GM12878 (cell line): ENCODE results near the gene EHBP1.

Experiments used
- CTCF ChIP-seq, 3 experiments: IDR thresholded peaks in 2 of 3; conservative IDR thresholded peaks in 1 of 3; 2 replicates each; pipeline ENCODE4 v1.5.1; 2011; ENCODE audit warnings: low read depth in 3 of 3, low read length in 3 of 3, mild to moderate bottlenecking in 3 of 3, control low read depth in 2 of 3, moderate library complexity in 2 of 3, inconsistent platforms in 1 of 3, mixed read lengths in 1 of 3; ENCODE audit not compliant: control insufficient read depth in 2 of 3, insufficient read depth in 1 of 3; ENCODE audit errors: extremely low read depth in 1 of 3
- POU2F2 ChIP-seq: IDR thresholded peaks from 3 replicates; pipeline ENCODE4 v1.6.1; 2011; ENCODE audit warnings: low read depth, mild to moderate bottlenecking, low read length, borderline replicate concordance
- SIN3A ChIP-seq: IDR thresholded peaks from 2 replicates; pipeline ENCODE4 v1.6.1; 2012; ENCODE audit warnings: low read depth, low read length, improper control_type of control experiment
- YY1 ChIP-seq: IDR thresholded peaks from 2 replicates; pipeline ENCODE4 v1.6.1; 2011; ENCODE audit warnings: low read depth, mild to moderate bottlenecking, low read length
- ZSCAN29 ChIP-seq: fragments of 450-650 bp; IDR thresholded peaks from 2 replicates; pipeline ENCODE4 v1.6.1; 2017; ENCODE audit warnings: mild to moderate bottlenecking, moderate library complexity
- TF ChIP-seq, protein P1 (sequence below): fragments of 450-650 bp; IDR thresholded peaks from 2 replicates; pipeline ENCODE4 v1.6.1; 2017; ENCODE audit warnings: mild to moderate bottlenecking

GRCh38 chr2:62727259-62727867 lies 21.9 kb downstream of the EHBP1 start:
- TF ChIP-seq ZSCAN29 (no peak), CTCF (IDR thresholded peaks at IDR 0.05 in 2 of 3, conservative IDR thresholded peaks at IDR 0.05 in 1 of 3; ENCODE audit: control insufficient read depth in 2 of 3, extremely low read depth in 1 of 3, insufficient read depth in 1 of 3, low read depth in 3 of 3, low read length in 3 of 3) (no peak), YY1 (no peak), POU2F2 (no peak), SIN3A (no peak)
- TF ChIP-seq, protein P1, sequence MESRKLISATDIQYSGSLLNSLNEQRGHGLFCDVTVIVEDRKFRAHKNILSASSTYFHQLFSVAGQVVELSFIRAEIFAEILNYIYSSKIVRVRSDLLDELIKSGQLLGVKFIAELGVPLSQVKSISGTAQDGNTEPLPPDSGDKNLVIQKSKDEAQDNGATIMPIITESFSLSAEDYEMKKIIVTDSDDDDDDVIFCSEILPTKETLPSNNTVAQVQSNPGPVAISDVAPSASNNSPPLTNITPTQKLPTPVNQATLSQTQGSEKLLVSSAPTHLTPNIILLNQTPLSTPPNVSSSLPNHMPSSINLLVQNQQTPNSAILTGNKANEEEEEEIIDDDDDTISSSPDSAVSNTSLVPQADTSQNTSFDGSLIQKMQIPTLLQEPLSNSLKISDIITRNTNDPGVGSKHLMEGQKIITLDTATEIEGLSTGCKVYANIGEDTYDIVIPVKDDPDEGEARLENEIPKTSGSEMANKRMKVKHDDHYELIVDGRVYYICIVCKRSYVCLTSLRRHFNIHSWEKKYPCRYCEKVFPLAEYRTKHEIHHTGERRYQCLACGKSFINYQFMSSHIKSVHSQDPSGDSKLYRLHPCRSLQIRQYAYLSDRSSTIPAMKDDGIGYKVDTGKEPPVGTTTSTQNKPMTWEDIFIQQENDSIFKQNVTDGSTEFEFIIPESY: no peak
